CD14-positive monocyte (primary cell): ENCODE data around the gene EFCC1. TPM values are rescaled to one million over a fixed set of nuclear protein-coding genes. Genes with fewer than 3 reads are reported as not detected.
"Not testable (repeated sequence)": the region's sequence is repeated elsewhere in the genome, so short reads cannot be mapped to it uniquely, and the experiment has no call there.

Source experiments
- DNase-seq, 3 donors: peaks; one replicate each; pipeline ENCODE4 v3.0.0-alpha.2; 2011 to 2022
- H2AFZ ChIP-seq: 2 replicates; pipeline ENCODE4 v1.6.0; 2012; ENCODE audit warnings: mild to moderate bottlenecking, low read depth, low read length, inconsistent platforms; ENCODE audit not compliant: insufficient read depth, poor library complexity, severe bottlenecking
- H3K27ac ChIP-seq, 2 donors: 1 replicate in 1 of 2; 2 replicates in 1 of 2; pipeline ENCODE4 v1.5.1; 2012 to 2013; ENCODE audit warnings: low read length in 2 of 2, control low read depth in 1 of 2, inconsistent platforms in 1 of 2, low read depth in 1 of 2, mild to moderate bottlenecking in 1 of 2
- H3K27me3 ChIP-seq, 2 donors: one replicate each; pipeline versions ENCODE4 v1.6.0 to v1.6.1; 2011 to 2013; ENCODE audit warnings: low read length in 2 of 2; ENCODE audit not compliant: control insufficient read depth in 2 of 2, insufficient read depth in 2 of 2
- H3K36me3 ChIP-seq, 2 donors: replicated peaks in 1 of 2; 1 replicate in 1 of 2; 2 replicates in 1 of 2; pipeline versions ENCODE4 v1.5.1 to v1.6.1; 2012 to 2013; ENCODE audit warnings: low read length in 2 of 2, control low read depth in 1 of 2, inconsistent platforms in 1 of 2, mild to moderate bottlenecking in 1 of 2; ENCODE audit not compliant: insufficient read depth in 2 of 2, control insufficient read depth in 1 of 2
- H3K4me1 ChIP-seq, 2 donors: 1 replicate in 1 of 2; 2 replicates in 1 of 2; pipeline versions ENCODE4 v1.5.1 to v1.6.1; 2012 to 2013; ENCODE audit warnings: low read length in 2 of 2, control low read depth in 1 of 2, inconsistent platforms in 1 of 2, mild to moderate bottlenecking in 1 of 2, moderate library complexity in 1 of 2; ENCODE audit not compliant: insufficient read depth in 2 of 2, control insufficient read depth in 1 of 2
- H3K4me2 ChIP-seq: replicated peaks from 2 replicates; pipeline ENCODE3; 2012; ENCODE audit warnings: low read length, moderate library complexity, mild to moderate bottlenecking; ENCODE audit not compliant: poor library complexity, severe bottlenecking; ENCODE audit errors: extremely low read depth
- H3K4me3 ChIP-seq, 3 experiments: fragments of 200-600 bp in 1 of 3; sonication (generic) in 1 of 3; replicated peaks in 1 of 3; 1 replicate in 2 of 3; 2 replicates in 1 of 3; pipeline ENCODE4 v1.5.1; 2011 to 2013; ENCODE audit warnings: low read length in 3 of 3, mild to moderate bottlenecking in 3 of 3, control low read depth in 2 of 3, low read depth in 2 of 3, inconsistent platforms in 1 of 3, moderate library complexity in 1 of 3
- H3K79me2 ChIP-seq: 2 replicates; pipeline ENCODE4 v1.6.0; 2012; ENCODE audit warnings: mild to moderate bottlenecking, control low read depth, inconsistent platforms, low read length, moderate library complexity; ENCODE audit not compliant: insufficient read depth
- H3K9ac ChIP-seq: 2 replicates; pipeline ENCODE4 v1.6.0; 2017; ENCODE audit warnings: low read length, mild to moderate bottlenecking; ENCODE audit not compliant: insufficient read depth, poor library complexity, severe bottlenecking
- H3K9me3 ChIP-seq, 2 donors: replicated peaks in 1 of 2; 1 replicate in 1 of 2; 2 replicates in 1 of 2; pipeline versions ENCODE4 v1.5.1 to v1.6.1; 2012 to 2013; ENCODE audit warnings: low read length in 2 of 2, control low read depth in 1 of 2; ENCODE audit not compliant: control insufficient read depth in 1 of 2, insufficient read depth in 1 of 2
- H4K20me1 ChIP-seq: 2 replicates; pipeline ENCODE4 v1.6.0; 2012; ENCODE audit warnings: mild to moderate bottlenecking, low read length, control low read depth, moderate library complexity; ENCODE audit not compliant: insufficient read depth
- H3K27ac Mint-ChIP-seq, 7 donors: one replicate each; pipeline ENCODE4 v1.8.0; 2020; ENCODE audit warnings: mild to moderate bottlenecking in 7 of 7, mixed read lengths in 7 of 7, moderate library complexity in 6 of 7, inconsistent platforms in 2 of 7
- H3K27me3 Mint-ChIP-seq, 3 donors: one replicate each; pipeline ENCODE4 v1.8.0; 2021 to 2022; ENCODE audit warnings: low read depth in 3 of 3, mild to moderate bottlenecking in 3 of 3, mixed read lengths in 3 of 3, moderate library complexity in 3 of 3, inconsistent platforms in 1 of 3
- H3K36me3 Mint-ChIP-seq, 2 donors: one replicate each; pipeline ENCODE4 v1.8.0; 2020; ENCODE audit warnings: mixed read lengths in 2 of 2, inconsistent platforms in 1 of 2, mild to moderate bottlenecking in 1 of 2
- H3K4me1 Mint-ChIP-seq: one replicate; pipeline ENCODE4 v1.8.0; 2020; ENCODE audit warnings: mild to moderate bottlenecking, mixed read lengths
- H3K4me3 Mint-ChIP-seq, 2 donors: one replicate each; pipeline ENCODE4 v1.8.0; 2020; ENCODE audit warnings: mild to moderate bottlenecking in 2 of 2, mixed read lengths in 2 of 2, moderate library complexity in 1 of 2
- H3K9me3 Mint-ChIP-seq, 7 donors: one replicate each; pipeline ENCODE4 v1.8.0; 2020 to 2022; ENCODE audit warnings: mixed read lengths in 7 of 7, mild to moderate bottlenecking in 6 of 7, moderate library complexity in 6 of 7, inconsistent platforms in 2 of 7
- WGBS: methylation state at CpG from one replicate; pipeline ENCODE4 v1.1.5; 2013; ENCODE audit warnings: missing lambda C conversion rate; ENCODE audit not compliant: insufficient coverage; 5-methylcytosine and 5-hydroxymethylcytosine counted together
- intact Hi-C, 2 donors: fragments of 100-400 bp; cut with micrococcal nuclease; formaldehyde crosslinking; loops; one replicate each; pipeline versions ENCODE4 v1.15.0 to v1.15.1; 2023
- polyA plus RNA-seq, 3 donors: library from polyadenylated mRNA; depleted of rRNA in 1 of 3; unstranded in 2 of 3; stranded (reverse) in 1 of 3; fragments of 300-500 nt in 2 of 3; fragments of >200 nt in 1 of 3; fragmentation: Illumina TruSeq in 2 of 3; gene quantifications; 1 replicate in 2 of 3; 2 replicates in 1 of 3; pipeline ENCODE4 v1.2.3, GENCODE V29; 2012 to 2021
- TF ChIP-seq, protein P1 (sequence below): fragments of 200-600 bp; IDR thresholded peaks from one replicate; pipeline ENCODE4 v1.8.0; 2022; ENCODE audit warnings: antibody characterized with exemption, mild to moderate bottlenecking

The EFCC1 gene
- polyA plus RNA-seq, 3 donors = 0.11 to 0.15 TPM; not detected in 1

DNA sequence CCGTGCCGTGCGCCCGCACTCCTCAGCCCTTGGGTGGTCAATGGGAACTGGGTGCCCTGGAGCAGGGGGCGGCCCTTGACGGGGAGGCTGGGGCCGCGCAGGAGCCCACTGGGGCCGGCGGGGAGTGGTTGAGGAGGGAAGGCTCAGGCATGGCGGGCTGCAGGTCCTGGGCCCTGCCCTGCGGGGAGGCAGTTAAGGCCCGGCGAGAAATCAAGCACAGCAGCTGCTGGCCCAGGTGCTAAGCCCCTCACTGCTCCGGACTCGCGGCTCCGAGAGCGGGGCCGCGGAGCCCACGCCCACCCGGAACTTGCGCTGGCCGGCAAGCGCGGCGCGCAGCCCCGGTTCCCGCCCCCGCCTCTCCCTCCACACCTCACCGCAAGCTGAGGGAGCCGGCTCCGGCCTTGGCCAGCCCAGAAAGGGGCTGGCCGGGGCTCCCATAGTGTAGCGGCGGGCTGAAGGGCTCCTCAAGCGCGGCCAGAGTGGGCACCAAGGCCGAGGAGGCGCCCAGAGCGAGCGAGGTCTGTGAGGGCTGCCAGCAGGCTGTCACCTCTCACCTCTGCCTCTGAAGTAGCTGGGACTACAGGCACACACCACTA, 67.3 kb downstream of the EFCC1 start:
- Histone ChIP-seq H3K4me3 (peak overlapping the region; percentile 16 to 66 (median 22)), H3K9ac (peak overlapping the region; percentile 46), H2AFZ (peak overlapping the region; percentile 77), H3K79me2 (no peaks in the 10 kb centered on the region), H3K27me3 (peaks cover 0 to 3% of the 10 kb centered on the region in 2 donors), H3K4me1 (peaks cover 4 to 9% of the 10 kb centered on the region in 2 donors), H3K27ac (no peak overlapping the region), H3K36me3 (no peaks in the 10 kb centered on the region), H4K20me1 (no peaks in the 10 kb centered on the region), H3K4me2 (peak overlapping the region; percentile 70), H3K9me3 (peaks cover 0 to 4% of the 10 kb centered on the region in 2 donors)
- no peak for DNase-seq
- WGBS = 22% methylated on average over 35 of the region's 44 CpGs
- Mint-ChIP-seq H3K27me3 (peaks cover 6 to 15% (median 11%) of the 10 kb centered on the region in 3 donors), H3K9me3 (peaks cover 6 to 16% (median 14%) of the 10 kb centered on the region in 7 donors), H3K36me3 (peaks cover 0 to 3% of the 10 kb centered on the region in 2 donors), H3K4me3 (peak overlapping the region; percentile 65 to 67), H3K27ac (no peak overlapping the region), H3K4me1 (peaks cover 6% of the 10 kb centered on the region)
- intact Hi-C loops = no loop called here
- TF ChIP-seq, protein P1, sequence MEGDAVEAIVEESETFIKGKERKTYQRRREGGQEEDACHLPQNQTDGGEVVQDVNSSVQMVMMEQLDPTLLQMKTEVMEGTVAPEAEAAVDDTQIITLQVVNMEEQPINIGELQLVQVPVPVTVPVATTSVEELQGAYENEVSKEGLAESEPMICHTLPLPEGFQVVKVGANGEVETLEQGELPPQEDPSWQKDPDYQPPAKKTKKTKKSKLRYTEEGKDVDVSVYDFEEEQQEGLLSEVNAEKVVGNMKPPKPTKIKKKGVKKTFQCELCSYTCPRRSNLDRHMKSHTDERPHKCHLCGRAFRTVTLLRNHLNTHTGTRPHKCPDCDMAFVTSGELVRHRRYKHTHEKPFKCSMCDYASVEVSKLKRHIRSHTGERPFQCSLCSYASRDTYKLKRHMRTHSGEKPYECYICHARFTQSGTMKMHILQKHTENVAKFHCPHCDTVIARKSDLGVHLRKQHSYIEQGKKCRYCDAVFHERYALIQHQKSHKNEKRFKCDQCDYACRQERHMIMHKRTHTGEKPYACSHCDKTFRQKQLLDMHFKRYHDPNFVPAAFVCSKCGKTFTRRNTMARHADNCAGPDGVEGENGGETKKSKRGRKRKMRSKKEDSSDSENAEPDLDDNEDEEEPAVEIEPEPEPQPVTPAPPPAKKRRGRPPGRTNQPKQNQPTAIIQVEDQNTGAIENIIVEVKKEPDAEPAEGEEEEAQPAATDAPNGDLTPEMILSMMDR = no peak

DNA sequence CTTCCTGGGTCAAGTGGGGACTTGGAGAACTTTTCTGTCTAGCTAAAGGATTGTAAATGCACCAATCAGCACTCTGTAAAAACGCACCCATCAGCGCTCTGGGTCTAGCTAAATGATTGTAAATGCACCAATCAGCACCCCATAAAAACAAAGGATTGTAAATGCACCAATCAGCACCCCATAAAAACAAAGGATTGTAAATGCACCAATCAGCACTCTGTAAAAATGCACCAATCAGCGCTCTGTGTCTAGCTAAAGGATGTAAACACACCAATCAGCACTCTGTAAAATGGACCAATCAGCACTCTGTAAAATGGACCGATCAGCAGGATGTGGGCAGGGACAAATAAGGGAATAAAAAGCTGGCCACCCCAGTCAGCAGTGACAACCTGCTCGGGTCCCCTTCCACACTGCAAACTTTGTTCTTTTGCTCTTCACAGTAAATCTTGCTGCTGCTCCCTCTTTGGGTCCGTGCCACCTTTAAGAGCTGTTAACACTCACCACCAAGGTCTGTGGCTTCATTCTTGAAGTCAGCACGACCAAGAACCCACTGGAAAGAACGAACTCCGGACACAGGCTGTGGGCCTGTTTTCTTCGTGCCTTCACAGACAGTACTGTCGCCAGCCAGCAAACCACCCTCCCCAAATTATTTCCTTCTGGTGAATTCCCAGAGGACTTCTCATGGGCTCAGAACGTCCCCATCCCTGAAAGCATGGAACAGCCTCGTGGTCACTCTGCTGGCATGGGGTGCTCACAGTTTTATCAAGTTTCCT, 68.4 kb downstream of the EFCC1 start:
- H4K20me1 ChIP-seq, H3K4me1 Mint-ChIP-seq, H3K27ac ChIP-seq, H3K27ac Mint-ChIP-seq, DNase-seq, H3K4me1 ChIP-seq, H3K36me3 ChIP-seq, intact Hi-C loops, H3K9me3 ChIP-seq, H3K36me3 Mint-ChIP-seq, H3K4me2 ChIP-seq, H2AFZ ChIP-seq, H3K27me3 ChIP-seq, H3K9ac ChIP-seq, H3K4me3 ChIP-seq, H3K79me2 ChIP-seq: not testable (repeated sequence)
- Mint-ChIP-seq H3K27me3 (peaks cover 6 to 15% (median 11%) of the 10 kb centered on the region in 3 donors), H3K9me3 (peaks cover 6 to 16% (median 14%) of the 10 kb centered on the region in 7 donors), H3K4me3 (peak overlapping the region in 1 of 2 donors; percentile 67)
- WGBS = 90% methylated on average over 5 of the region's 13 CpGs
